Measurements from ENCODE around the gene ILF2. TPM values are rescaled to one million over a fixed set of nuclear protein-coding genes. Genes with fewer than 3 reads are reported as not detected.
A peak's percentile ranks its signal among the peaks of the same experiment; 100 is the strongest.

Gene ILF2
- total RNA-seq, 1 donor from 2014 or later, result 185 TPM

DNA sequence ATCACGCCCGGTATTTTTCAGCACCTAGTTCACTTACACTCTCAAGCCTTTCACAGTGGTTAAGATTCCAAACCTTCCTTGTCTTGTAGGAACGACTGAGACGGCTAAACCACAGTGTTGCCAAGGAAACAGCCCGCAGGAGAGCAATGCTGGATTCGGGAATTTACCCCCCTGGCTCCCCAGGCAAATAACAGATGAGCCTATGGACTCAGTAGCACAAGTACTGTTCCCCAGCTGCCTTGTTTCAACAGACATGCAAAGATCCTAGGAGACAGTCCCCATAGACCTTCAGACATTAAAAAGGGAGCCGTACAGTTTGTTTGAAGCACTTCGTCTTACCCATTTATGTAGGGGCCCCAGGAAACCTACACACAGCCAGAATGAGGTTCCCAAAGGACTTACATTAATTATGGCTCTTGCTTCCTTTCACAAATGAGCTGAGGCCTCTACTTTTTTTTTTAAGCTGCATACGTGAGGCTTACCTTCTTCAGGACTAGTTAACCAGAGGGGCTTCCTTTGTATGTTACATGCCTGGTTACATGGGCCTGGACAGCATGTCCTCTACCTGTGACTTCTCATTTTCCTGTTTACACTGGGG is 9.6 kb downstream of the ILF2 start:
- TF ChIP-seq EZH2 (IDR thresholded peaks at IDR 0.05; ENCODE audit: insufficient read depth, low read length), result no peak
- TF ChIP-seq, protein P1, sequence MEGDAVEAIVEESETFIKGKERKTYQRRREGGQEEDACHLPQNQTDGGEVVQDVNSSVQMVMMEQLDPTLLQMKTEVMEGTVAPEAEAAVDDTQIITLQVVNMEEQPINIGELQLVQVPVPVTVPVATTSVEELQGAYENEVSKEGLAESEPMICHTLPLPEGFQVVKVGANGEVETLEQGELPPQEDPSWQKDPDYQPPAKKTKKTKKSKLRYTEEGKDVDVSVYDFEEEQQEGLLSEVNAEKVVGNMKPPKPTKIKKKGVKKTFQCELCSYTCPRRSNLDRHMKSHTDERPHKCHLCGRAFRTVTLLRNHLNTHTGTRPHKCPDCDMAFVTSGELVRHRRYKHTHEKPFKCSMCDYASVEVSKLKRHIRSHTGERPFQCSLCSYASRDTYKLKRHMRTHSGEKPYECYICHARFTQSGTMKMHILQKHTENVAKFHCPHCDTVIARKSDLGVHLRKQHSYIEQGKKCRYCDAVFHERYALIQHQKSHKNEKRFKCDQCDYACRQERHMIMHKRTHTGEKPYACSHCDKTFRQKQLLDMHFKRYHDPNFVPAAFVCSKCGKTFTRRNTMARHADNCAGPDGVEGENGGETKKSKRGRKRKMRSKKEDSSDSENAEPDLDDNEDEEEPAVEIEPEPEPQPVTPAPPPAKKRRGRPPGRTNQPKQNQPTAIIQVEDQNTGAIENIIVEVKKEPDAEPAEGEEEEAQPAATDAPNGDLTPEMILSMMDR (IDR thresholded peaks at IDR 0.05; ENCODE audit: insufficient read depth, low read depth, low read length), result no peak
- Histone ChIP-seq H3K4me3 (ENCODE audit: insufficient read depth, low read depth, low read length) (no peak overlapping the region), H2AFZ (ENCODE audit: low read depth, low read length) (no peak overlapping the region), H3K27ac (ENCODE audit: low read depth, low read length) (peak overlapping the region; percentile 17), H3K36me3 (ENCODE audit: insufficient read depth, low read length) (peaks cover 47% of the 10 kb centered on the region), H3K9ac (ENCODE audit: low read length) (peak overlapping the region; percentile 10), H3K4me1 (ENCODE audit: insufficient read depth, low read length) (peaks cover 9% of the 10 kb centered on the region), H3K4me2 (ENCODE audit: low read length) (no peak overlapping the region), H3K9me3 (ENCODE audit: insufficient read depth, low read depth, low read length) (no peaks in the 10 kb centered on the region), H3K27me3 (ENCODE audit: insufficient read depth, low read length) (no peaks in the 10 kb centered on the region), H4K20me1 (ENCODE audit: insufficient read depth, low read length) (peaks cover 34% of the 10 kb centered on the region), H3K79me2 (ENCODE audit: insufficient read depth, low read length) (peaks cover 21% of the 10 kb centered on the region)
- no peaks in the 10 kb centered on the region for H3K9me3 Mint-ChIP-seq (ENCODE audit: unreplicated experiment)
- H3K36me3 Mint-ChIP-seq (ENCODE audit: low read depth, unreplicated experiment), result peaks cover 4% of the 10 kb centered on the region
- peak overlapping the region; percentile 37 for H3K27ac Mint-ChIP-seq (ENCODE audit: unreplicated experiment)
- FAIRE-seq, result no peak
- H3K4me1 Mint-ChIP-seq (ENCODE audit: low read depth, unreplicated experiment), result peaks cover 12% of the 10 kb centered on the region
- DNase-seq (ENCODE audit: low read depth), result peak; percentile 76
- no peaks in the 10 kb centered on the region for H3K27me3 Mint-ChIP-seq (ENCODE audit: low read depth, unreplicated experiment)
- peak overlapping the region; percentile 62 for H3K4me3 Mint-ChIP-seq (ENCODE audit: unreplicated experiment)

DNA sequence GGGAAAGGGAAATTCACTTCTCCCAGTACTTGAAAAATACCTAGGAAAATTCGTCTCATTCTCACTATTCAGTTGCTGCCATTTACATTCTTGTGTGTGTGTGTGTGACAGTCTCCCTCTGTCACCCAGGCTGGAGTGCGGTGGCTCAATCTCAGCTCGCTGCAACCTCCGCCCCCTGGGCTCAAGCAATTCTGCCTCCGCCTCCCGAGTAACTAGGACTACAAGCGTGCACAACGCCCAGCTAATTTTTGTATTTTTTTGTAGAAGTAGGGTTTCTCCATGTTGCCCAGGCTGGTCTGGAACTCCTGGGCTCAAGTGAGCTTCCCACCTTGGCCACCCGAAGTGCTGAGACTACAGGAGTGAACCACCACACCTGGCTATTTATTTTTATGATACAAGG is 11.1 kb downstream of the ILF2 start:
- H3K4me3 Mint-ChIP-seq (ENCODE audit: unreplicated experiment), result peak overlapping the region; percentile 98
- H3K4me1 Mint-ChIP-seq (ENCODE audit: low read depth, unreplicated experiment), result peaks cover 12% of the 10 kb centered on the region
- Histone ChIP-seq H3K4me1 (ENCODE audit: insufficient read depth, low read length) (peaks cover 9% of the 10 kb centered on the region), H3K27ac (ENCODE audit: low read depth, low read length) (no peak overlapping the region), H4K20me1 (ENCODE audit: insufficient read depth, low read length) (peaks cover 23% of the 10 kb centered on the region), H3K9me3 (ENCODE audit: insufficient read depth, low read depth, low read length) (no peaks in the 10 kb centered on the region), H3K9ac (ENCODE audit: low read length) (peak overlapping the region; percentile 92), H3K36me3 (ENCODE audit: insufficient read depth, low read length) (peaks cover 33% of the 10 kb centered on the region), H3K79me2 (ENCODE audit: insufficient read depth, low read length) (peaks cover 15% of the 10 kb centered on the region), H2AFZ (ENCODE audit: low read depth, low read length) (no peak overlapping the region), H3K27me3 (ENCODE audit: insufficient read depth, low read length) (no peaks in the 10 kb centered on the region), H3K4me2 (ENCODE audit: low read length) (peak overlapping the region; percentile 93), H3K4me3 (ENCODE audit: insufficient read depth, low read depth, low read length) (peak overlapping the region; percentile 93)
- H3K27me3 Mint-ChIP-seq (ENCODE audit: low read depth, unreplicated experiment), result no peaks in the 10 kb centered on the region
- H3K27ac Mint-ChIP-seq (ENCODE audit: unreplicated experiment), result peak overlapping the region; percentile 95
- no peaks in the 10 kb centered on the region for H3K9me3 Mint-ChIP-seq (ENCODE audit: unreplicated experiment)
- H3K36me3 Mint-ChIP-seq (ENCODE audit: low read depth, unreplicated experiment), result peaks cover 4% of the 10 kb centered on the region
- no peak for DNase-seq (ENCODE audit: low read depth)
- TF ChIP-seq, protein P1 (IDR thresholded peaks at IDR 0.05; ENCODE audit: insufficient read depth, low read depth, low read length), result no peak
- TF ChIP-seq EZH2 (IDR thresholded peaks at IDR 0.05; ENCODE audit: insufficient read depth, low read length), result no peak
- no peak for FAIRE-seq

DNA sequence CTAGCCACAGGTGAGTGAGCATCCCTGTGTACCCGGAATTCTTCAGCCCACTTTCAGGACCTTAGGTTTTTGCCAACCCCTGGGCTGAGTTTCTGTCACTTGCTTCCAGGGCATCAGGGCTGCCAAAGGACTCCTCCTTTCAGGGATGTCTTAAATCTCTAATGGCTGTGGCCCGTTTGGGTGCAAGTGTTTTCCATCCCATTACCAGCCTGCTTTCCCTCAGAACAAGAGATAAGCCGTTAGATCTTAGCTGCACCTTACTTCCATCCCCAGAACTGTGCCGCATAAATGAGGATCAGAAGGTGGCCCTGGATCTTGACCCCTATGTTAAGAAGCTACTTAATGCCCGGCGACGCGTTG is 11.6 kb downstream of the ILF2 start:
- no peak for FAIRE-seq
- Histone ChIP-seq H3K36me3 (ENCODE audit: insufficient read depth, low read length) (peaks cover 29% of the 10 kb centered on the region), H3K4me3 (ENCODE audit: insufficient read depth, low read depth, low read length) (peak overlapping the region; percentile 93), H3K4me2 (ENCODE audit: low read length) (peak overlapping the region; percentile 93), H3K27ac (ENCODE audit: low read depth, low read length) (peak overlapping the region; percentile 80), H3K27me3 (ENCODE audit: insufficient read depth, low read length) (no peaks in the 10 kb centered on the region), H3K4me1 (ENCODE audit: insufficient read depth, low read length) (peaks cover 9% of the 10 kb centered on the region), H3K9me3 (ENCODE audit: insufficient read depth, low read depth, low read length) (no peaks in the 10 kb centered on the region), H3K79me2 (ENCODE audit: insufficient read depth, low read length) (peaks cover 15% of the 10 kb centered on the region), H3K9ac (ENCODE audit: low read length) (peak overlapping the region; percentile 92), H4K20me1 (ENCODE audit: insufficient read depth, low read length) (peaks cover 22% of the 10 kb centered on the region), H2AFZ (ENCODE audit: low read depth, low read length) (peak overlapping the region; percentile 87)
- Mint-ChIP-seq H3K36me3 (ENCODE audit: low read depth, unreplicated experiment) (peaks cover 4% of the 10 kb centered on the region), H3K4me1 (ENCODE audit: low read depth, unreplicated experiment) (peaks cover 12% of the 10 kb centered on the region), H3K27ac (ENCODE audit: unreplicated experiment) (peak overlapping the region; percentile 95), H3K9me3 (ENCODE audit: unreplicated experiment) (no peaks in the 10 kb centered on the region), H3K4me3 (ENCODE audit: unreplicated experiment) (peak overlapping the region; percentile 98), H3K27me3 (ENCODE audit: low read depth, unreplicated experiment) (no peaks in the 10 kb centered on the region)
- no peak for TF ChIP-seq EZH2 (IDR thresholded peaks at IDR 0.05; ENCODE audit: insufficient read depth, low read length)
- TF ChIP-seq, protein P1 (IDR thresholded peaks at IDR 0.05; ENCODE audit: insufficient read depth, low read depth, low read length), result no peak
- no peak for DNase-seq (ENCODE audit: low read depth)
